GM21529 (cell line): Measurements from ENCODE around the gene KCNJ6.
"Not testable (repeated sequence)": the region's sequence is repeated elsewhere in the genome, so short reads cannot be mapped to it uniquely, and the experiment has no call there.

ENCODE experiments used
- ATAC-seq: cut with Tn5 transposase; IDR thresholded peaks from one replicate; pipeline ENCODE4 v1.9.1; 2021; ENCODE audit not compliant: unreplicated experiment

The KCNJ6 gene

DNA sequence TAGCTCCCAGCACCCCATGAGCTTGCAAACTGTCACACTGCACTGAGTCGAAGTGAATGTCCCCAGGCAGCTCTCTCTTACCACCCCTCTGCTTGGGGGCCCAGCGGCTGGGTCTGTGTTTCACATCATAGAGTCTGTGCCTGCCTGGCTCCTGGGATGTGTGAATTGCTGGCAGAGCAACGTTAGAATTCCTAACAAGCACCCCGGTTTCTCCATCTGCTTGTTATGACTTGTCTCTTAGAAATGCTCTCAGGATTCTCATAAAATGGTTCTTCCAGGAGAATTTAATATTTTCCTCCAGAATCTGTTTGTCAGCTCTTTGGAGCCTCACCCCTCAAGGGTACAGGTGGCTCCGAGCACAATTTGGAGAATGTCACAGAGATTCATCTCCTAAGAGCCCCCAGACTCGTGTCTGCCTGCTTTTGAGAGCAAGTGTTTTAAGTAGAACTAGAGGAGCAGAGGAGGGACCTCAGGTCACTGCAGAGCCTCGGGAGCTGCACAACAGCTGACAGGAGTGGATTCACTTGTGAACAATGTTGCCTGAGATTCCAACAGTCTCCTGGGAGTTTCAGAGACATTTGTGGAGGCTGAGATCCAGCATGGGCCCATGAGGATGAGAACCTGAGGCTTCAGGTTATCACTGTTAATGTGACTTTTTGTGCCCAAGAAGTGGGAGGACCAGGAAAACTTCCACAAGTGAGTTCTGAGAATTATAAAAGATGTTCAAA, 131.5 kb downstream of the KCNJ6 start:
- ATAC-seq: no peak

DNA sequence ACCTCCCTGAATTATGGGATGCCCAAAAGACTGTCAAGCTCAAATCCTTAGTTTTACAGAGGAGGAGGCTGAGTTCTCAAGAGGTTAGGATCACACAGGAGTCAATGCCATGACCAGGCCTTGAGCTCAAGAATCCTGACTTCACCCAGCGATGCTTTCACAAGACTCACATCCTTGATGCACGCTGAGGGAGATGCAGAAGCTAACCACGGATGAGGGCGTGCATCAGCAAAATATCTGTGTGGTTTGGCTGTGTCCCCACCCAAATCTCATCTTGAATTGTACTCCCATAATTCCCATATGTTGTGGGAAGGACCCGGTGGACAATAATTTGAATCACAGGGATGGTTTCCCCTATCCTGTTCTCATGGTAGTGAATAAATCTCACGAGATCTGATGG, 133.2 kb downstream of the KCNJ6 start:
- no peak for ATAC-seq

- no peak for ATAC-seq
These were observed 135.0 kb downstream of the KCNJ6 start for GRCh38 chr21:37780991-37781983.

- no peak for ATAC-seq
These were observed 145.1 kb downstream of the KCNJ6 start for GRCh38 chr21:37771181-37771580.

DNA sequence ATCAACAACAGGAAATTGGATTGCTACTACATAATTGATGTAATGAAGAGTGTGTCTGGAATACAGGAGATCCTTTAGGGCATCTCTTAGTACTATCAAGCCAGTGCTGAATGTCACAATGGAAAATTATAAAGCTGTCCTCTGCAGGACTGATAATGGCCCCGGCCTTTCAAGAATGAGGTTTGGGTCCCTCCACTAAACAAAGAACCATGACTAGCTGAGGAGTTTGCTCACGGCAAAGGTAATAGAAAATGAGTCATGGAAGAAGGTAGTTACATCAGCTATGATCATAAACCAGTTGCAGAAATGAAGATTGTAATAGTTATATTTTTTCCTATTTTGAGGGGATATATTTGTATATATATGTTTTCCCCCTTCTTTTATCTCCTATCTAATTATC, 145.8 kb downstream of the KCNJ6 start:
- ATAC-seq: no peak

- no peak for ATAC-seq
These were observed 146.6 kb downstream of the KCNJ6 start for GRCh38 chr21:37769656-37770055.

- ATAC-seq: no peak
These were observed 148.3 kb downstream of the KCNJ6 start for GRCh38 chr21:37767984-37768383.

- ATAC-seq: no peak
These were observed 150.1 kb downstream of the KCNJ6 start for GRCh38 chr21:37766129-37766528.

- ATAC-seq: no peak
These were observed 150.9 kb downstream of the KCNJ6 start for GRCh38 chr21:37765221-37765900.

DNA sequence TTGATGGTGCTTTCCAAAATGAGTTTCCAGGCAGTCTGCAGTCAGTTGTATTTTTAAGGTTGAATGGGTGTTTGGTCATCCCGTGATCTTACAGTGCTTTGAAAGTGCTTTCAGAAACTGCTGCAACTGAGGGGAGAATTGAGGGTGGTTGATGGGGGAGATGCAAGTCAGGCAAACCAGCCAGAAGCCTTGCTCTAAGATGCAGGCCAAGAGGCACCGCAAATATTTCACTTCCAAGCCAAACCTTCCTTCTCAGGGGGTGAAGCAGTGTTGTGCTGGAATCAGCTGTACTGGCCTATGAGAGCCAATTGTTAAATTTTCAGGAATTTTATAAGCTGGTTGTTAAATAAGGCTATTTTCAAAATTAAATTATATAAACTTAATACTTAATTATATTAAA, 151.6 kb downstream of the KCNJ6 start:
- ATAC-seq: no peak

DNA sequence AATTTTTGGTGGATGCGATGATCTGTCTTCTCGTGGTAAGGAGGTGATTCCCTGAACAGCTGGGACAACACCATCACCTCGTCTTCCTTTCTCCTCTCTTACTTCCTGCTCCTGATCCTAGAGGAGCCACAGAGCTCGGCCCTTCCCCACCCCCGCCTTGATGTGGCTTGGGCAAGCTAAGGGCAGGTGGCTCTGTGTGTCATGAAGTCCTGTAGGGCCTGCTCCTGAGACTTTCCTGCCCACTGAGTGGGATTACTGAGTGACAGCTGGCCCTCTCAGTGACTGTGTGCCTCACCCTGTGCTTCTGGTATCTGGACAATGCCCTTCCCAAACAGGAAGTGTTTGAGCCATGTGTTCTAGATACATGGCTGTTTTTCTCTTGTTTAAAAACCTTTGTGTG, 153.0 kb downstream of the KCNJ6 start:
- ATAC-seq: no peak

DNA sequence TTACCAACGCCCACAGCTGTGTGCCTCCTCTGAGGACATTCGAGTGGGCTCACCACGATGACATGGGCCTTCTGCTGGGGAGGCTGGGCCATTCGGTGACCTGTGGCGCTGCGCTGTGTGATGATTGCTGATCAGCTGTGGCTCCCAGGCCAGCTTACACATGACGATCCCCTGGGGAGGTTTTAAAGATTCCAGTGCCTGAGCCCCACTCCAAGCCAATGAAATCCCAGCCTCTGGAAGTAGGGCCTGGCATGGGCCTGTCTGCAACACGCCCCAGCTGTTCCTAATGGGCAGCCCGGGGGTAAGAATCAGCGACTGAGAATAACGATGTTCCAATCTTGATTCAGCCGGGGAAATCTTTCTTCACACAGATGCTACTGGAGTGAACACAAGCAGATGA, 153.7 kb downstream of the KCNJ6 start:
- ATAC-seq: no peak

DNA sequence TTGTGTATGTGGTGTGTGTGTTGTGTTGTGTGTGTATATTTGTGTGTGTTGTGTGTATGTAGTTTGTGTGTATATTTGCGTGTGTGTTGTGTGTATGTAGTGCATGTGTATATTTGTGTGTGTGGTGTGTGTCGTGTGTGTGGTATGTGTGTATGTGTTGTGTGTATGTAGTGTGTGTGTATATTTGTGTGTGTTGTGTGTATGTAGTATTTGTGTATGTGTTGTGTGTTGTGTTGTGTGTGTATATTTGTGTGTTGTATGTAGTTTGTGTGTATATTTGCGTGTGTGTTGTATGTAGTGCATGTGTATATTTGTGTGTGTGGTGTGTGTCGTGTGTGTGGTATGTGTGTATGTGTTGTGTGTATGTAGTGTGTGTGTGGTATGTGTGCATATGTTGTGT, 154.9 kb downstream of the KCNJ6 start:
- ATAC-seq: not testable (repeated sequence)

DNA sequence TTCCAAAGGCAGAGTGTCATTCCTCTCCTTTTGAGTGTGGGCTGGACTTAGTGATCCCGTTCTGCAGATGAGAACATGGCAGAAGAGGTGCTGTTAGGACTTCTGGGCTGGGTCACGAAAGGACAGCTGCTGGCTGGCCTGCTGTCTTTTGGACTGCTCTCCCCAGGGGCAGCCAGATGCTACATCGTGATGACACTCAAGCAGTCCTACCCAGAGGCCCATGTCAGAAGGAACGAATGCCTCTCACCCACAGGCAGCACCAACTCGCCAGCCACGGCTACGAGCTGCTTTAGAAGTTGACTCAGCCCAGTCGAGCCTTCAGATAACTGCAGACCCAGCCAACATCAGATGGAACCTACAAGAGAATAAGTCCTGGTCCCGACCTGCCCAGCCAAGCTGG, 156.5 kb downstream of the KCNJ6 start:
- ATAC-seq: no peak

DNA sequence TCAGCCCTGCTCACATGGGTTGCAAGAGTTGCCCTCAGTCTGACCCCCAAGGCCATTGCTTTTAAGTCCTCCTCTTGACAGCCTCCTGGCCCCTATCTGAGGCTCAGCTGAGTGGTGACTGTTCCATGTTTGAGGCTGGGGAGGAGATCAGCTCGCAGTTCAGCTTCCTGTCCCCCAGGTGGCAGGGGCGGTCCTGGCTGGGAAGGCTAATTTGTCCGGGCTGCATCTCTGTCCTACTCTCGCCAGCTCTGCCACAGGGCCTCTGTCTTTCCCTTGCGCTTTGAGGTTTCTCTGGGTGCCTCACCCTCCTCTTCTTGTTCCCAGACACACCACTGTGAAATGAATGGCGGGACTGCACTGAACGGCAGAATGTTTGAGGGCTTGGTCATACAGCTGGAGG, 157.3 kb downstream of the KCNJ6 start:
- no peak for ATAC-seq

GRCh38 chr21:37757606-37758376, 158.5 kb downstream of the KCNJ6 start:
- no peak for ATAC-seq

- ATAC-seq: no peak
These were observed 163.1 kb downstream of the KCNJ6 start for GRCh38 chr21:37753122-37753599.

- ATAC-seq: no peak
These were observed 164.8 kb downstream of the KCNJ6 start for GRCh38 chr21:37751268-37751975.

GRCh38 chr21:37749132-37749531, 167.1 kb downstream of the KCNJ6 start:
- ATAC-seq: no peak

- no peak for ATAC-seq
These were observed 167.9 kb downstream of the KCNJ6 start for GRCh38 chr21:37748351-37748750.
